Ovary (tissue), 9 donors: ENCODE data around the gene REG3A. TPM values are rescaled to one million over a fixed set of nuclear protein-coding genes. Genes with fewer than 3 reads are reported as not detected.

Experiments used
- DNase-seq, 5 donors: peaks; one replicate each; pipeline ENCODE4 v3.0.0-alpha.2; 2019 to 2020
- H3K27ac ChIP-seq, 2 donors: fragments of 200-600 bp; one replicate each; pipeline versions ENCODE4 v1.5.1 to v1.8.0; 2019 to 2022
- H3K27me3 ChIP-seq: fragments of 200-600 bp; one replicate; pipeline ENCODE4 v1.8.0; 2022
- H3K36me3 ChIP-seq: fragments of 200-600 bp; sonication (generic); one replicate; pipeline ENCODE4 v1.5.1; 2019
- H3K4me1 ChIP-seq: one replicate; pipeline ENCODE4 v1.8.1; 2013; ENCODE audit warnings: mild to moderate bottlenecking, moderate library complexity; ENCODE audit not compliant: insufficient read depth
- H3K4me3 ChIP-seq: fragments of 200-600 bp; sonication (generic); one replicate; pipeline ENCODE4 v1.5.1; 2017
- H3K9me3 ChIP-seq, 2 donors: fragments of 200-600 bp in 1 of 2; sonication (generic) in 1 of 2; one replicate each; pipeline versions ENCODE4 v1.5.1 to v1.8.1; 2013 to 2019; ENCODE audit warnings: mild to moderate bottlenecking in 1 of 2, moderate library complexity in 1 of 2
- EP300 ChIP-seq: sonication (generic); formaldehyde crosslinking; IDR thresholded peaks from one replicate; pipeline ENCODE4 v1.6.1; 2017; ENCODE audit warnings: antibody characterized with exemption
- POLR2A ChIP-seq: fragments of 450-650 bp; IDR thresholded peaks from one replicate; pipeline ENCODE4 v1.6.1; 2017; ENCODE audit warnings: antibody characterized with exemption, mild to moderate bottlenecking, moderate library complexity
- WGBS, 3 donors: extraction: QIAGEN DNeasy Blood & Tissue Kit in 1 of 3; methylation state at CpG; one replicate each; pipeline versions ENCODE4 v1.1.5 to v1.1.7; 2013 to 2017; 5-methylcytosine and 5-hydroxymethylcytosine counted together
- intact Hi-C, 4 donors: fragments of 100-400 bp; cut with DNase I; formaldehyde crosslinking; loops; one replicate each; pipeline versions ENCODE4 v1.11.0 to v1.15.1; 2022 to 2023
- polyA plus RNA-seq, 2 donors: library from polyadenylated mRNA; stranded (reverse); fragments of 200-250 nt in 1 of 2; fragments of 350-450 nt in 1 of 2; fragmentation: Illumina TruSeq in 1 of 2; extraction: RNeasy Lipid Tissue Mini Kit (QIAGEN cat#74804) in 1 of 2; gene quantifications; one replicate each; pipeline ENCODE4 v1.2.3, GENCODE V29; 2013 to 2014
- total RNA-seq, 7 donors: library from RNA; depleted of rRNA in 2 of 7; stranded (reverse); fragments of >200 nt in 2 of 7; fragmentation: NEBNext Ultra II Directional in 3 of 7; extraction: Animal tissue kit (Norgen Biotek cat#: 25700) in 3 of 7; gene quantifications; one replicate each; pipeline versions ENCODE4 v1.1.0 to v1.2.4, GENCODE V29; 2016 to 2023
- TF ChIP-seq, protein P1 (sequence below), 3 donors: fragments of 450-650 bp in 2 of 3; fragments of 200-600 bp in 1 of 3; IDR thresholded peaks; one replicate each; pipeline versions ENCODE4 v1.5.1 to v1.8.0; 2016 to 2022; ENCODE audit warnings: antibody characterized with exemption in 3 of 3, mild to moderate bottlenecking in 1 of 3
- donor health status: DM: no; HTN: no; CAD: no; lungs with moderate emphysema.
- donor health status: DM: no; HTN: no; CAD: no.
- donor health status: Bipolar disorder and iron deficiency.
- donor health status: DM: yes; HTN: yes; CAD: no.
- donor health status: DM: no; HTN: no; CAD: no.
- donor health status: DM: yes; HTN: yes; CAD: no.

The REG3A gene
- total and polyA plus RNA-seq, 9 donors, result 0.41 TPM; not detected in 8

DNA sequence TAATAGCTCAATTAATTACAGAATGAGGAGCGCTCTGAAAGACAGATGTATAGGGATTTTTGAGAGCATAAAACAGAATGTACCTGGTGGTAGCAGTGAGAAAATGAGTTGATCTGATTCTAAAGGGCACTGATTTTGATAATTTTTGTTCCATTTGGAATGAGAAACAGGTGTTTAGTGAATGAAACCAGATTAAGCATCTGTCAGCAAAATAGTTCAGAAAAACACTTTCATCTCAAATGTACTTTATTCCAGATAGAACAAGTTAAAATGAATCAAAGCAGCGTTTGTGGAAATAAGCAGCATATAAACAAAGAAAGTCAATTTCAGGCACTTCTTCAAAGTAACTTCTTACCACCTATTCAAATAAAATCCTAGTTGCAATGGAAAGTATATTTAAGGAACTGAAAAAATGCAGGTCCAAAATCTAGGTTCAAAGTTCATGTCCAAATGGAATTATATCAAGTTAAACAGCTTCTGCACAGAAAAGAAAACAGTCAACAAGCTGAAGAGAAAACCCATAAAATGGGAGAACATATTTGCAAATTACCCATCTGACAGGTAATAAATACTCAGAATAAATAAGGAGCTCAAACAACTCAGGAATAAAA, 11.9 kb upstream of the REG3A start:
- intact Hi-C loops, result no loop called here
- WGBS, 3 donors, result 76 to 87% (median 81%) methylated on average over 2 of the region's 2 CpGs
- no peaks in the 10 kb centered on the region for H3K27me3 ChIP-seq
- no peaks in the 10 kb centered on the region for H3K9me3 ChIP-seq
- H3K4me3 ChIP-seq, result no peak overlapping the region
- no peaks in the 10 kb centered on the region for H3K36me3 ChIP-seq
- H3K4me1 ChIP-seq, result no peaks in the 10 kb centered on the region
- H3K27ac ChIP-seq, result no peak overlapping the region
- DNase-seq, result no peak
- no peak for TF ChIP-seq POLR2A

DNA sequence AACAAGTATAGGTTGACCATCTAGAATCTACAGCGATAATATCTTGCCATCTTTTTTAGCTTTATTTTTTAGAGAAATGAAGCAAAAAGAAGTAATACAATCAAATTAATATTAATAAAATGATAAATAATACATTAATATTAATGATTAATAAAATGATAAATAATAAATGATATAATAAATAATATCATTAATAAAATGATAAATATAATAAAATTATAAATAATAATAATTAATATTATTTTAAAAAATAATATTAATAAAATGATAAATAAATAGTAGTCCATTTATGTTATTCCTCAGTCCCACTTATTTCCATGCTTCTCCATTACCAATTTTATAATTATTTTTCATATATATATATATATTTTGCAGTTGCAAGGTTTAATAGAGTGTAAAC, 3.2 kb upstream of the REG3A start:
- WGBS, 3 donors, result 94 to 95% (median 94%) methylated on average over 1 of the region's 1 CpG
- no peaks in the 10 kb centered on the region for H3K4me1 ChIP-seq
- no peak for DNase-seq
- H3K36me3 ChIP-seq, result no peaks in the 10 kb centered on the region
- no peak overlapping the region for H3K27ac ChIP-seq
- H3K4me3 ChIP-seq, result no peak overlapping the region
- H3K9me3 ChIP-seq, result no peaks in the 10 kb centered on the region
- no peaks in the 10 kb centered on the region for H3K27me3 ChIP-seq
- TF ChIP-seq, protein P1, sequence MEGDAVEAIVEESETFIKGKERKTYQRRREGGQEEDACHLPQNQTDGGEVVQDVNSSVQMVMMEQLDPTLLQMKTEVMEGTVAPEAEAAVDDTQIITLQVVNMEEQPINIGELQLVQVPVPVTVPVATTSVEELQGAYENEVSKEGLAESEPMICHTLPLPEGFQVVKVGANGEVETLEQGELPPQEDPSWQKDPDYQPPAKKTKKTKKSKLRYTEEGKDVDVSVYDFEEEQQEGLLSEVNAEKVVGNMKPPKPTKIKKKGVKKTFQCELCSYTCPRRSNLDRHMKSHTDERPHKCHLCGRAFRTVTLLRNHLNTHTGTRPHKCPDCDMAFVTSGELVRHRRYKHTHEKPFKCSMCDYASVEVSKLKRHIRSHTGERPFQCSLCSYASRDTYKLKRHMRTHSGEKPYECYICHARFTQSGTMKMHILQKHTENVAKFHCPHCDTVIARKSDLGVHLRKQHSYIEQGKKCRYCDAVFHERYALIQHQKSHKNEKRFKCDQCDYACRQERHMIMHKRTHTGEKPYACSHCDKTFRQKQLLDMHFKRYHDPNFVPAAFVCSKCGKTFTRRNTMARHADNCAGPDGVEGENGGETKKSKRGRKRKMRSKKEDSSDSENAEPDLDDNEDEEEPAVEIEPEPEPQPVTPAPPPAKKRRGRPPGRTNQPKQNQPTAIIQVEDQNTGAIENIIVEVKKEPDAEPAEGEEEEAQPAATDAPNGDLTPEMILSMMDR (IDR thresholded peaks at IDR 0.05), result no peak
- no peak for TF ChIP-seq POLR2A
- no peak for TF ChIP-seq EP300
- intact Hi-C loops, result no loop called here

DNA sequence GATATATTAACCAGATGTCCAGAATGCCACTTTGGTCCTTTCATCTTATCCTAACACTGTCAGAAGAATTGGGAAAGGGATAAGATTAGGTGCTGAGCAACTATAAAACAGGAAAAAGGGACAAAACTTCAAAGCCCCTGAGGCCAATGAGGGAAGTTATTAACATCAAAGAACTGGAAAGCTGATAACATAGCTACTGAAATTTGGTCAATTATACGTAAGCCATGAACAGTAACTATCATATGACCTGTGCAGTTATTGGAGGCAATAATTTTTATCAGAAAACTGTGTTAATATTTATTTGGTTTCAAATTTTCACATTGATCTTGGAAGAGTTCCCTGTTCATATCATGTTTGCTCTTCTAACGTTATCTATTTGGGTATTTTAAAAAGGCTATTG, 2.6 kb upstream of the REG3A start:
- no peaks in the 10 kb centered on the region for H3K27me3 ChIP-seq
- WGBS, 3 donors, result 18 to 33% (median 21%) methylated on average over 2 of the region's 2 CpGs
- no peak overlapping the region for H3K27ac ChIP-seq
- TF ChIP-seq, protein P1 (IDR thresholded peaks at IDR 0.05), result no peak
- TF ChIP-seq EP300 (no peak), POLR2A (no peak)
- H3K9me3 ChIP-seq, result no peaks in the 10 kb centered on the region
- H3K4me3 ChIP-seq, result no peak overlapping the region
- DNase-seq, result no peak
- intact Hi-C loops, result no loop called here
- no peaks in the 10 kb centered on the region for H3K36me3 ChIP-seq
- H3K4me1 ChIP-seq, result no peaks in the 10 kb centered on the region

DNA sequence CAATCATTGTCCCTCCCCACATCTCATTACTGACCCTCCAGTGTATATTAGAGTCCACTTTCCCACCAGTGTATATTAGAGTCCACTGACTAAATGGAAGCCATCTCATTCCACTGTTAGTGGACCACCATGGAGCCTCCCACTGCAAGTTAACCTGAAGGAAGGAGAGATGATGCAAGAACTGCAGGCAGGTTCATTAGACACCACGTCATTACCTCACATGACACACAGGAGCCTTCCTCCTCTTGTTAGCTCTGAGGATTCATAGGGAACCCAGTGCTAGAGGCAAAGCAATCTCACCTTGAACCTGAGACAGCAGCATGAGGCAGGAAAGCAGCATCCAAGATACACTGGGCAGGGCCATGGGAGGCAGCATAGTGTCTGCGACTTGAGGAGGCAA, 523 bp downstream of the REG3A start:
- Histone ChIP-seq H3K27me3 (no peaks in the 10 kb centered on the region), H3K27ac (no peak overlapping the region), H3K9me3 (no peaks in the 10 kb centered on the region), H3K4me3 (no peak overlapping the region), H3K4me1 (no peaks in the 10 kb centered on the region), H3K36me3 (no peaks in the 10 kb centered on the region)
- WGBS, 3 donors, result 70 to 77% (median 71%) methylated on average over 2 of the region's 2 CpGs
- TF ChIP-seq POLR2A, result no peak
- TF ChIP-seq, protein P1 (IDR thresholded peaks at IDR 0.05), result no peak
- TF ChIP-seq EP300, result no peak
- no peak for DNase-seq
- intact Hi-C loops, result no loop called here

DNA sequence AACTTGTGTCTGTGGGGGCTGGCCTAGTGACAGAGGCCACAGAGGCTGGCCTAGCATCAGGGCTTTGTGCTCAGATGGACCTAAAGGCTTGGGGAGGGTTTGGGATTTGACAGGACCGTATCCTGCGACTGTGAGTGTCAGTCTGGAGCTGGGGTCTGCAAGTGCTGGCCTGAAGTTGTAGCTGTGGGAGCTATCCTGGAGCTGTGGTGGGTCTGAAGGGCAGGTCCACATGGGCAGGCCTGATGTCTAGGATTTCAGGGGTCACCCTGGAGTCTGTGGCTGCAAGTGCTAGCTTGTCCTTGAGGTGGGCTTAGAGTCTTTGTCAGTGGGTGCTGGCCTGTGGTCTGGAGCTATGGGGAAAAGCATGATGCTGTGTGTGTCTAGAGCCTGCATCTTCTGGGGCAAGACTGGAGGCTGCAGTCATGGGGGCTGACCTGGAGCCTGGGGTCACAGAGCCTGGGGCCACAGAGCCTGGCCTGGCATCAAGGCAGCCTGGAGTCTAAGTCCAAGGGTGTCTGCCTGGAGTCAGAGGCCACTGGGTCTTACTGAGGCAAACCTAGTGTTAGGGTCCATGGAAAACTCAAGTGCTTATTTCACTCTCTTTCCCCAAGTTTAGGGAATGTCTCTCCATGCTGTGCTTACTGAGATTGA, 3.6 kb downstream of the REG3A start:
- 89 to 95% (median 94%) methylated on average over 2 of the region's 2 CpGs for WGBS, 3 donors
- no peak for DNase-seq
- no peaks in the 10 kb centered on the region for H3K9me3 ChIP-seq
- TF ChIP-seq, protein P1 (IDR thresholded peaks at IDR 0.05), result no peak
- no peak for TF ChIP-seq EP300
- TF ChIP-seq POLR2A, result no peak
- H3K36me3 ChIP-seq, result no peaks in the 10 kb centered on the region
- H3K4me1 ChIP-seq, result no peaks in the 10 kb centered on the region
- no peak overlapping the region for H3K27ac ChIP-seq
- H3K27me3 ChIP-seq, result no peaks in the 10 kb centered on the region
- intact Hi-C loops, result no loop called here
- H3K4me3 ChIP-seq, result no peak overlapping the region
